Measurements from ENCODE around the gene DUSP18.
"Not testable (repeated sequence)": the region's sequence is repeated elsewhere in the genome, so short reads cannot be mapped to it uniquely, and the experiment has no call there.

The DUSP18 gene

DNA sequence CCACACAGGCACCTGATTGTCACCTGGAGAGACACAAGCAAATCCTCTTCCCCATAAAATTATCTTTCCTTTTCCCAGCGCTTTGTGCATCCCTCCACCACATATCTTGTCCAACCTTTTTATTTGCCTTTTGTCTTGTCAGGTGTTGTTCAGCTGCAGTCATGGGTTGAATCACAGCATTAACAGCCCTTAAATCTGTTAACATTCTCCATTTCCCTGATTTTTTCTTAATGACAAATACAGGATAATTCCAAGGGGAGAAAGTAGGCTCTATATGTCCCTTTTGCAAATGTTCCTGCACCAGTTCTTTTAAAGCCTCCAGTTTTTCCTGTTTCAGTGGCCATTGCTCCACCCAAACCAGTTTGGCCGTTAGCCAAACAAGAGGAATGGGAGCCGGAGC, 8.9 kb upstream of the DUSP18 start:
- DNase-seq, result not testable (repeated sequence)

GRCh38 chr22:30675436-30675835, 7.8 kb upstream of the DUSP18 start:
- peak; percentile 79 for DNase-seq

DNA sequence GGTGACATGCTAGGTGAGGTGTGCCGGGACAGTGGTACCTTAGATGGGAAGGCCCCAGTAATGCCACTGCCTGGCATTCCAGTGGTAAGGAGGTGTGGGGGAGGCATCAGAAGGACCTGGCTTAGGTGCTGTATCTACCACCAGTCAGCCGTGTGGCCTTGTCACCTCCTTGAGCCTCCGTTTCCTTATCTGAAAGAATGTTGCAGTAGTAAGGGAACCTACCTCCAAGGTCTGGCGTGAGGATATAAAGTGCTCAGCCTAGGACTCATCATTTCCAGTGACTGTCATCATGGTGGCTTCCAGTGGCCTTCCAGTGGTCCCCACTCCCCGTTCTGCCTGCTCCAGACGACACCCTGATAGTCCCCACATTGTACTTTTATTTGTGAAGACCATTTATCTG, 6.8 kb upstream of the DUSP18 start:
- no peak for DNase-seq

- no peak for DNase-seq
Measured at GRCh38 chr22:30673136-30673535, 5.5 kb upstream of the DUSP18 start.

GRCh38 chr22:30671071-30671470, 3.4 kb upstream of the DUSP18 start:
- DNase-seq, result no peak

DNA sequence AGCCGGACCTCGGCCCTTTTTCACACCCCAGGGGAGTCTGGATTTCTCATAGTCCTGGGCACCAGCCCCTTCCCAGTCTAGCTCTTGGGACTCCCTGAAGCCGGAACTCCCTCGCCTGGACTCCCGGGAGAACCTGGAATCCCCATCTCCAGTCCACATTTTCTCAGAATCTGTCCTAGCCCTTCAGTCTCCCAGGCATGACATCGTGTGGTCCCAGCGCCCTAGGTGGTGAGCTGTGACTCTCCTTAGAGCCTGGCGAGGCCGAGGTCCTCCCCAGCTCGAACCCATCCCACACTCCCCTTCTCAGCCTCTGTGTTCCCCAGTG, 673 bp upstream of the DUSP18 start:
- DNase-seq, result peak; percentile 48

DNA sequence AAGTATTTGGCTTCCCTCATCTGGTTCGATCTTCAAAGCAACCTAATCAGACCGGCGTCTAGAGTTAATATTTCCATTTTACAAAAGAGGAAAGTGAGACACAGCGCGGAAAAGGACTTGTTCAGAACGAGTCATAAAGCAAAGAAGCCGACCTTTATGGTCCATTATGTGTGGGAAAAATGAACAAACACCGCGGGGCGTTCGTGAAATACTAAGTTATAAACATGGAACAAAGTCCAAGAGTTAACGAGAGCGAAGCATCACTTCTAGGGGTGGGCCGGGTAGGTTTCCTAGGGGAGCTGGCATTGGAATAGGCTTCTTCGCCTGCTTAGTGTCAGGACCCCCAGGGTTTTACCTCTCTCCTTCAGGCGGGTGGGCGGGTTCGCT, 575 bp downstream of the DUSP18 start:
- no peak for DNase-seq

- DNase-seq, result no peak
Measured at GRCh38 chr22:30665786-30666185, 1.9 kb downstream of the DUSP18 start.

- no peak for DNase-seq
Measured at GRCh38 chr22:30665266-30665665, 2.4 kb downstream of the DUSP18 start.

DNA sequence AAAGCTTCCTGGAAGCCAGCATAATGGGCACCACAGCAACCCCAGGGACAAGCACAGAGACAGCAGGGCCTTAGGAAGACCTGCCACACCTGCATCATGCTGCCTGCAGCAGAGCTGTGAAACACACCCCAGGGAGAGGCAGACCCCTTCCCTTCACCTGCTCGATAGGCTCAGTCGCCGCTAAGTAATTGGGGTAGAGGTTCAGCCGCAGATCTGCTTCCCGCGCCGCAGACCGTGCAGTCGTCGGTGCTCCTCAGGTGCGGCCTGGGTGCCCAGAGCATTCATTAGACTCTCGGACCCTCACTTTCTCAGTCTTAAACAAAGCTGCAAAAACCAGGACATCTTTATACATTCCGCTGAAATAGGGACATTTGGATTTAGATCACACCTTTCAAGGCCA, 2.9 kb downstream of the DUSP18 start:
- DNase-seq, result no peak

- peak; percentile 62 for DNase-seq
Measured at GRCh38 chr22:30662040-30662439, 5.6 kb downstream of the DUSP18 start.

GRCh38 chr22:30655532-30655931, 12.1 kb downstream of the DUSP18 start:
- DNase-seq, result peak; percentile 18

DNA sequence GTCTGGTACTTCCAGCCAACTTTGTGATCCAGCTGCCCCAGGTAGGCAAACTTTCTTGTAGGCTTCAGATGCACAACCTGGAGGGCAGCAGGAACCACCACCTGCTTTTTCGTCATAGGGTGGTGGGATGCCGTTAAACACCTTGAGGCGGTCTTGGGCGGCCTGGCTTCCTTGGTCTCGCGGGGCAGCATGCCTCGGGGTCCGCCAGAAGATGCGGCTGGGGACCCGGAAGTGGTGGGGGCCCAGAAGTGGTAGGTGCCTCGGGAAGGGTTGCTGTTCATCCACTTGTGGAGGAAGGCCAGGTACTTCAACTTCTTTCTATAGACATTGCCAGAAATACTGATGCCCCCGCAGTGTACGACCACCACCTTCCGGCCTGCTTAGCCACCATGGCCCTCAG, 13.3 kb downstream of the DUSP18 start:
- DNase-seq, result no peak

GRCh38 chr22:30652852-30653251, 14.8 kb downstream of the DUSP18 start:
- DNase-seq, result no peak

- DNase-seq, result no peak
Measured at GRCh38 chr22:30650508-30651116, 17.1 kb downstream of the DUSP18 start.

GRCh38 chr22:30649430-30650007, 18.2 kb downstream of the DUSP18 start:
- no peak for DNase-seq

DNA sequence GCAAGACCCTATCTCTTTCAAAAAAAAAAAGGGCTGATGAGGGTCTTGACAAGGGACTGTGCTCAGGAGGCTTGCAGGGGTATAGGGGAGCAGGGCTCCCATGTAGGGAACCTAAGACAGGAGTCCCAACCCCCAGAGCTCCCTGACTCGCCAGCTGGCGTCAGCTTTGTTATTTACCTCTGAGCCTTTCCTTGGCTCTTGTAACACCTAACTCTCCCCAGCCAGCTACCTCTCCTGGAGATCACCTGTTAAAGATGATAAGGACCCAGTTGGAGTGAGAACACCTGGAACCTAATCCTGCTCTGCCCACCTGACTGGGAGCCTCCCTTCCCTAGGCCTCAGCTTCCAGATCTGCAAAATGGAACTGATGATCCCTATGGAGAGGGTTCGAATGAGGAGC, 18.9 kb downstream of the DUSP18 start:
- DNase-seq, result no peak

DNA sequence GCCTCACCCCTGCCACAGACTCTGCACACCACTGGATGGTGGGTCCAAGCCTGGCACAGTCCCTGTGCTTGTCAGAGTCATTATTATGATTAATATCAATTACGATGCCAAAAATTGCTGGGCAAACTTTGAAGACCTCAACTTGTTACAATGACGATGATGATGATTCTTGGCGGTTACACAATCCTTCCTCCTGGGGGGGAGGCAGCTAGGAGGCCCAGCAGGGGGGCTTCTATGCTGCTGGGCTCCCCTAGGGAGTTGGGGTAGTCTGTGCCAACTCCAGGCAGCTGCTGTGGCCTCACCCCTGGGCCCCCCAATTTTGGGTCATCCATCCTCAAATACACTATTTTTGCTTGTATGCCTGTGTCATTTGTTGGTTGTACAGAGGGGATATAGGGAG, 20.1 kb downstream of the DUSP18 start:
- no peak for DNase-seq

- DNase-seq, result no peak
Measured at GRCh38 chr22:30646518-30647160, 21.0 kb downstream of the DUSP18 start.

- no peak for DNase-seq
Measured at GRCh38 chr22:30643055-30643875, 24.4 kb downstream of the DUSP18 start.

GRCh38 chr22:30640839-30641430, 26.7 kb downstream of the DUSP18 start:
- DNase-seq, result no peak

GRCh38 chr22:30640361-30640760, 27.3 kb downstream of the DUSP18 start:
- no peak for DNase-seq

GRCh38 chr22:30637701-30638114, 30.0 kb downstream of the DUSP18 start:
- no peak for DNase-seq
